Prostate gland (tissue), 2 donors: Measurements from ENCODE around the gene C1orf174.

Source experiments
- CTCF ChIP-seq, 4 experiments: fragments of 200-600 bp in 2 of 4; fragments of 450-650 bp in 2 of 4; sonication (generic) in 2 of 4; IDR thresholded peaks; 1 replicate in 3 of 4; 2 replicates in 1 of 4; pipeline ENCODE4 v1.5.1; 2016 to 2019; ENCODE audit warnings: antibody characterized with exemption in 4 of 4, mild to moderate bottlenecking in 2 of 4, moderate library complexity in 2 of 4
- POLR2AphosphoS5 ChIP-seq: sonication (generic); formaldehyde crosslinking; IDR thresholded peaks from one replicate; pipeline ENCODE4 v1.6.1; 2017; ENCODE audit warnings: antibody characterized with exemption

- TF ChIP-seq POLR2AphosphoS5 = no peak
- TF ChIP-seq CTCF (IDR thresholded peaks at IDR 0.05) = no peak
Observed at GRCh38 chr1:3945222-3945621, 45.1 kb upstream of the C1orf174 start.
